ENCODE measurements around the gene BNC2. TPM values are rescaled to one million over a fixed set of nuclear protein-coding genes. Genes with fewer than 3 reads are reported as not detected.

Gene BNC2
- total and polyA plus RNA-seq, 2 of the 4 experiments (the other 2 are of a cell fraction): 15.5 to 45.2 TPM

DNA sequence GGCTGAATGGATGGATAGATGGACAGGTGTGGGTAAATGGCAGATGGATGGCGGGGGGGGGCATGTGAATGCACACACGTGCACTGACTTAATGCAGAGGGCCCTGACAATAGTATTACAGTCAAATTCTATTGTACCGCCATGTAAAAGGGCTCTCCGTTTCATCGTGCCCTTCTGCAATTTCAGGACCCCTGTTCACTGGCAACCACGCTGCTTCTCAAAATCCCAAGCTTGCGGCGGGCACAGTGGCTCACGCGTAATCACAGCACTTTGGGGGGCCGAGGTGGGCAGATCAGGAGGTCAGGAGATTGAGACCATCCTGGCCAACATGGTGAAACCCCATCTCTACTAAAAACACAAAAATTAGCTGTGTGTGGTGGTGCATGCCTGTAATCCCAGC lies 211.4 kb downstream of the BNC2 start:
- no peak overlapping the region for H2BK15ac ChIP-seq (ENCODE audit: low read depth, low read length)
- H2BK20ac ChIP-seq (ENCODE audit: low read depth, low read length): no peak overlapping the region
- POLR2A ChIA-PET (ENCODE audit: unreplicated experiment): no interaction called here
- H3K27me3 ChIP-seq (ENCODE audit: control insufficient read depth, insufficient read depth, low read length): no peaks in the 10 kb centered on the region
- DNase-seq: no peak
- peaks cover 12% of the 10 kb centered on the region; the same call in 1 of the 2 replicates for H3K4me1 ChIP-seq (ENCODE audit: control insufficient read depth, insufficient read depth, low read length)
- in situ Hi-C loops (cut with MboI; ENCODE audit: low sequenced_read_pairs): no loop called here
- intact Hi-C loops (cut with micrococcal nuclease): no loop called here
- peaks cover 14 to 41% of the 10 kb centered on the region in 2 experiments for H3K79me1 ChIP-seq (ENCODE audit: low read depth in 1 of 2, low read length in 2 of 2)
- H3K14ac ChIP-seq (replicated peaks; ENCODE audit: low read depth, low read length): no peak overlapping the region
- H2AK9ac ChIP-seq (replicated peaks; ENCODE audit: low read depth, low read length, poor library complexity): no peak overlapping the region
- no peak overlapping the region for H2BK5ac ChIP-seq (ENCODE audit: low read depth, low read length, poor library complexity, severe bottlenecking)
- no peak overlapping the region for H2BK120ac ChIP-seq (ENCODE audit: low read depth, low read length)
- H3K18ac ChIP-seq (ENCODE audit: low read depth, low read length): no peak overlapping the region
- BruUV-seq (replicated peaks): no TSS peak
- peaks cover 9% of the 10 kb centered on the region for H3K9me1 ChIP-seq (ENCODE audit: insufficient read depth, low read length)
- H3K4me3 ChIP-seq (ENCODE audit: insufficient read depth, low read depth, low read length): no peak overlapping the region
- no peak overlapping the region for H4K8ac ChIP-seq (ENCODE audit: low read depth in 2 of 2, low read length in 2 of 2)
- H4K20me1 ChIP-seq (ENCODE audit: insufficient read depth, low read length): peaks cover 3% of the 10 kb centered on the region; the same call in 1 of the 2 replicates
- H3K4me2 ChIP-seq (ENCODE audit: low read depth, low read length): no peak overlapping the region
- H3K36me3 ChIP-seq (ENCODE audit: control insufficient read depth, insufficient read depth, low read length): peaks cover 3% of the 10 kb centered on the region
- no peak overlapping the region for H3K23ac ChIP-seq (ENCODE audit: low read depth, low read length)
- dilution Hi-C loops (cut with HindIII; ENCODE audit: low sequenced_read_pairs, unreplicated experiment): no loop called here
- ATAC-seq (ENCODE audit: low read depth): no peak
- no peak overlapping the region for H2AFZ ChIP-seq (replicated peaks; ENCODE audit: low read length, poor library complexity)
- no peak overlapping the region for H2AK5ac ChIP-seq (ENCODE audit: low read depth, low read length)
- no peak overlapping the region for H4K5ac ChIP-seq (ENCODE audit: low read depth, low read length)
- H3K9me3 ChIP-seq (ENCODE audit: control insufficient read depth, insufficient read depth, low read length): no peaks in the 10 kb centered on the region
- no peak overlapping the region for H3K56ac ChIP-seq (ENCODE audit: extremely low read depth, insufficient read depth, low read length)
- no peak overlapping the region for H3K9ac ChIP-seq (ENCODE audit: low read depth, low read length)
- no peak overlapping the region for H3K27ac ChIP-seq (ENCODE audit: insufficient read depth, low read length)
- H4K91ac ChIP-seq (ENCODE audit: insufficient read depth, low read depth, low read length): no peak overlapping the region
- H3K4ac ChIP-seq (ENCODE audit: low read depth, low read length): no peak overlapping the region
- CTCF ChIA-PET: no interaction called here
- TF ChIP-seq MXI1 (IDR thresholded peaks at IDR 0.05; ENCODE audit: borderline replicate concordance, low read depth, low read length) (no peak), USF2 (IDR thresholded peaks at IDR 0.05; ENCODE audit: low read depth, low read length) (no peak), CEBPB (IDR thresholded peaks at IDR 0.05; ENCODE audit: low read depth, low read length) (no peak), RCOR1 (IDR thresholded peaks at IDR 0.05; ENCODE audit: insufficient replicate concordance, low read length) (no peak), RAD21 (IDR thresholded peaks at IDR 0.05; ENCODE audit: low read length) (no peak), RFX5 (IDR thresholded peaks at IDR 0.05; ENCODE audit: low read depth, low read length) (no peak), MAZ (IDR thresholded peaks at IDR 0.05; ENCODE audit: borderline replicate concordance, low read depth, low read length) (no peak), CHD1 (IDR thresholded peaks at IDR 0.05; ENCODE audit: low read depth, low read length) (no peak)
- 96% methylated on average over 4 of the region's 11 CpGs; no CpG with 5 or more reads in 1 of the 2 experiments for WGBS, 2 experiments (ENCODE audit: extremely low coverage in 2 of 2, insufficient read length in 1 of 2)
